Esophagus mucosa (tissue), 1 donor: ENCODE results near the gene CDH12. TPM values are rescaled to one million over a fixed set of nuclear protein-coding genes. Genes with fewer than 3 reads are reported as not detected.
"Not testable (repeated sequence)": the region's sequence is repeated elsewhere in the genome, so short reads cannot be mapped to it uniquely, and the experiment has no call there.

Experiments used
- ATAC-seq: fragments of 200-7000 bp; cut with Tn5 transposase; one replicate; pipeline ENCODE4 v1.9.1; 2020
- total RNA-seq: library from RNA; stranded (reverse); gene quantifications from one replicate; pipeline ENCODE4 v1.2.4, GENCODE V29; 2023
- donor health status: DM: yes; HTN: yes; CAD: no.

Gene CDH12
- total RNA-seq, 1 donor from 2014 or later = not detected

DNA sequence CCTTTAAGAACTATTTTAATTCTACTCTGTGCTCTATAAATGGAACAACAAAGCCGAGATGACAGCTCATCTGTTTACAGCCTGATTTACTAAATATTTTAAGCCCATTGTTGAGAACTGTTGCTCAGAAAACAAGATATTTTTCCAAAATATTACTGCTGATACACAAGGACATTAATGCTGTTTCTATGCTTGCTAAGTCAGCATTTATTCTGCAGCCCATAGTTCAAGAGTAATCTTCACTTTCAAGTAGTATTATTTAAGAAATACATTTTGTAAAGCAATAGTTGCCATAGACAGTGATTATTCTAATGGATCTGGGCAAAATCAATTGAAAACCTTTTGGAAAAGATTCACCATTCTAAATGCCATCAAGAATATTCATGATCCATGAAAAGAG, 208.3 kb downstream of the CDH12 start:
- ATAC-seq = no peak

- no peak for ATAC-seq
These were observed 209.8 kb downstream of the CDH12 start for GRCh38 chr5:22643356-22643755.

DNA sequence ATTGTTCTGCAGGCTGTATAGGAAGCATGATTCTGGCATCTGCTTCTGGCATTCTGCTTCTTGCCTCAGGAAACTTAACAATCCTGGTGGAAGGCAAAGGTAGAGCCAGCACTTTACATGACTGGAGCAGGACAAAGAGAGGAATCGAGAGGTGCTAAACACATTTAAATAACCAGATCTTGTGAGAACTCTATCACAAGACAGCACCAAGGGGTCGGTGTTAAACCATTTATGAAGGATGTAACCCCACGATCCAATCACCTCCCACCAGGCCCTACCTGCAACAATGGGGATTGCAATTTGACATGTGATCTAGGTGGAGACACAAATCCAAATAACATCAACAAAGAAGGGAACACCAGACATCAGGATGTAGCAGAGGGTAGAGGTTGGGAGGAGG, 221.5 kb downstream of the CDH12 start:
- ATAC-seq = no peak

GRCh38 chr5:22627029-22627428, 226.1 kb downstream of the CDH12 start:
- no peak for ATAC-seq

- no peak for ATAC-seq
These were observed 227.7 kb downstream of the CDH12 start for GRCh38 chr5:22625451-22625850.

- no peak for ATAC-seq
These were observed 232.1 kb downstream of the CDH12 start for GRCh38 chr5:22621084-22621483.

GRCh38 chr5:22615964-22616363, 237.2 kb downstream of the CDH12 start:
- ATAC-seq = no peak

DNA sequence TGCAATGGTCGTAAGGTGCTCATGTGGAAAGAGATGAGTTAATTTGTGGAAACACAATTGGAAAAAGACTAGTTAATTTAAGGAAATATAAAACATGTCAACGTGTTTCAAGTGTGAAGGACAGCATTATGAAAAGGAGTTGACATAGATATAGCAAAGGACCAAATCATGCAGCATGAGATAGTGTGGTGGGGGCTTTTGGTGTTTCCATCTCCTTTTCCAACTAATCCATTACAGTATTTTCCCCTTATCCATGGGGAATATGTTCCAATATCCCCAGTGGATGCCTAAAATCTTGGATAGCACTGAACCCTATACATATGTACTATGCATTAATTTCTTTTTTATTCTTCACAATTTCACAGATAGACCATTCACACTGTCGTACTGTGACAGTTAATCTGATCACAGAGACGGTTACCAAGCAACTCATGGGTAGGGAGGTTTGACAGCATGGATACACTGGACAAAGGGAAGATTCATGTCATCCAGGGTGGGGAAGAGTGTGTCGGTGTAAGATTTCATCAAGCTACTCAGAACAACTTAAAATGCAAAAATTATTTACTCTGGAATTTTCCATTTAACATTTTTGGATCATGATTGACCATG, 238.6 kb downstream of the CDH12 start:
- no peak for ATAC-seq

DNA sequence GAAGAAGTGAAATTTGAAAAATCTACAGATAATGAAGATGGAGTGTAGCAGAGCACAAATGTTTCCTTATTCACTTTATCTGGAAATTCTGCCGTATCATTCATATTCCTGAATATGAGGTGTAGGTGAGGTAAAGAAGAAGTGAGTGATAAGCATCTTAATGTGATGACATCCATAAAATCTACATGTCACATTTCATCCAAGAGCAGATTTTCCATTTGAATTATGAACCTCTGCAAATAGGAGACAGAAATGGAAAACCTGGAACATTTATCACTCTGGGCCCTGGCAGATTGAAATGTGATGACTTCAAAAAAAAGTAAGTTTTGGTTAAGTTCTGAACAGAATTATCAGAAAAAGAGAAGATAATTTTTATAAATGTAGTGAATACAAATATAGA, 240.2 kb downstream of the CDH12 start:
- ATAC-seq = no peak

DNA sequence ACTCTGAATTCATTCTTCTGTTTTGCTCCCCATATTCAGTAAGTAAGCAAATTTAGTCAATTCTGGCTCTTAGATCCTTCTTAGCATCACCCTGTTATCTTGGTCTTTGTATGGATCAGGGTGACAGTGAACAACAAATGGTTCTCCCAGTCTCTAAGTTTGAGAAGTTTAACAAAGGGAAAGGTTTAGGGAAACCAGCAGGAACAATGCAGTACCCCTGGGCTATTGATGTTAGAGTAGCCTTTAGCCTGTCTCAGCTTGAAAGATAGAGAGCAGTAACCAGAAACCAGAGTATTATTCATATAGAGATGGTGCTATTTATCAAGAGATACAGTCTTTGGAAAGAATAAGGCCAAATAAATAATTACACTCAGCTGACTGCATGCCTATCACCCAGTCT, 241.8 kb downstream of the CDH12 start:
- no peak for ATAC-seq

- ATAC-seq = not testable (repeated sequence)
These were observed 245.6 kb downstream of the CDH12 start for GRCh38 chr5:22607498-22607897.

DNA sequence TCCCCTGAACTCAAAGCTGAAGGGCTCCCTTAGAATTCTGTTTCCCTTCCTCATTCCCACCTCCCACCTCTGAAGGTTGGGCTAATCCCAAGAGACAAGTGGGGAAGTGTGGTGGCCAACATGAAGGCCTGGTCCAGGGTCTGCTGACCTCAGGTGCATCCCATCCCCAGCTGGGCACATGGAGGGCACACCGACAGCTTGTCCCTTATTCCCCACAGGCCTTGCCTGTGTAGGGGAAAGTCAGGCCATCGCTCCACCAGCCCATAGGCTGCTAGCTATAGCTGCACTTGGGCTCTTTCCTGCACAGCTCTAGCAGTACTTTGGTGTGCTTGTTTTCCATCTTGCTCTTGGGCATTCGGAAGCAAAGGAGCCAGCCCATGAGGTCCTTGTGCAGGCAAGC, 247.7 kb downstream of the CDH12 start:
- ATAC-seq = no peak

DNA sequence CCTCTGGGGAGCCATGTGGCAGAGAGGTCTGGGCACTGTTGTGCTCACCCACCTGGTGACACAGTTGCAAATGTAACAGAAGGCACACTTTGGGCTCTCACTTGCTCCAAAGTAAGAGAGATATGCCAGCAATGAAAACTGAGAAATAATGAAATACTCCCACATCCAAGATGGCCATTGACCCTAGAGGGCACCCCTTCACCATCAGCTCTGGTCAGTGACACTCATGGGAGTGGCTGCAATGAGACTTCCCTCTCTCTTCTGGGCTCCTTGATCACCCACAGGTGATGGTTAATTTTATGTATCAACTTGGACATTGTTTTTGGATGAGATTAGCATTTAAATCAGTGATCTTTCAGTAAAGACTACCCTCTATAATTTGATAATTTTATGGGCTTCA, 248.4 kb downstream of the CDH12 start:
- no peak for ATAC-seq

GRCh38 chr5:22598796-22599195, 254.3 kb downstream of the CDH12 start:
- no peak for ATAC-seq

DNA sequence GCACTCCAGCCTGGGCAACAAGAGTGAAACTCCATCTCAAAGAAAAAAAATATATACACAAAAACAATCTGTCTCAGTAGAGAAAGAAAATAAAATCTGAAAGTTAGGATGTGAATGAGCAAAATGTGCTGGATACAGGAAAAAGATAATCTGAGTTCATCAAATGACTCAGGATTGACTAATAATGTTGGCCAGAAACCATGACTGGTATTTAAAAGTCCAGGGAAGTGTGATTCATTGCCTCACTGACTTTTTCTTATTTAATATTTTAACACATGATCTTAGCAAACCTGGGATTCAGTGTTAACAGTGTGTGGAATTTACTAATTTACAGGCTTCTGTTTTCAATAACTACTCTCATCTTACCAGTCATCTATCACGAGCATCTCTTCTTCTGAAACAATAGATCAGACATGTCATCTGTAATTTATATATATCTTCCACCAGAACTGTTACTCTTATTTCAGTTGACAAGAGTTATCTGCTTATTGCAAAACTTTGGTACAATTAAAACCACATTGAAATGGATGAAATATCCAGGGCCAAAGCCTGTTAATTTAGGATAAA, 256.7 kb downstream of the CDH12 start:
- ATAC-seq = no peak

DNA sequence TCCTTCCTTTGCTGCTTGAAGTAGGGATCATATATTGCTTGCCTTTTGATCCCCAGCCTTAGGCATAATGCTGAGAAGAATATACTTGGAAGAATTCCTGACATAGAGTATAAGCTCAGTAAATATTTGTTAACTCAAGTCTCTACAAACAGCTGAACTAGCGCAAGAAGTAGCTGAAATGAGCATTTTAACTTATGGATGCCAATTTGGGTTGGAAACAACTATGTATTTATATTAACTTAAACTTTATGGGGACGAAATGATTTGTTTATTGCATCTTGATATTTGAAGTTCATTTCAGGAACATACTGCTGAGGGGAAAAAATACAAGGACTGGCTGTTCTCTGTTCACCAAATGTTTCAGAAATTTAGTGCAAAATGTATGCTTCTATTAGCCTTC, 258.7 kb downstream of the CDH12 start:
- no peak for ATAC-seq

GRCh38 chr5:22593592-22593991, 259.6 kb downstream of the CDH12 start:
- ATAC-seq = no peak

DNA sequence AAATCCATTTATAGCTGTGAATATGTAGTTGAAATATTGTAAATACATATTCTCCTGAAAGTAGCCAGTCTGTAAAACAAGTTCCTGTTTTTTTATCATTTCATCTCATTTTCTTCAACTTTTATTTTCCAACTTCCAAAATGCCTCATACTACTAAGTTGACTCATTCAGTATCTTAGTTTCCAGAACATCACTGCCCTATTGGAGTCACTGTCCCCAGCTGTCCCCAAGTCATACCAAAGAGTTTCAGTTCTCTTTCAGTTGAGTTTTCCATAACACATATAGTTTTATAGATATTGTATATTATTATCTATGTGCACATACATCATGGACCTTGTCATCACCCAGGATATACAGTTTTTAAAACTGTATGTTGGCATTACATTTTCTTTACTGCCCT, 261.7 kb downstream of the CDH12 start:
- no peak for ATAC-seq

DNA sequence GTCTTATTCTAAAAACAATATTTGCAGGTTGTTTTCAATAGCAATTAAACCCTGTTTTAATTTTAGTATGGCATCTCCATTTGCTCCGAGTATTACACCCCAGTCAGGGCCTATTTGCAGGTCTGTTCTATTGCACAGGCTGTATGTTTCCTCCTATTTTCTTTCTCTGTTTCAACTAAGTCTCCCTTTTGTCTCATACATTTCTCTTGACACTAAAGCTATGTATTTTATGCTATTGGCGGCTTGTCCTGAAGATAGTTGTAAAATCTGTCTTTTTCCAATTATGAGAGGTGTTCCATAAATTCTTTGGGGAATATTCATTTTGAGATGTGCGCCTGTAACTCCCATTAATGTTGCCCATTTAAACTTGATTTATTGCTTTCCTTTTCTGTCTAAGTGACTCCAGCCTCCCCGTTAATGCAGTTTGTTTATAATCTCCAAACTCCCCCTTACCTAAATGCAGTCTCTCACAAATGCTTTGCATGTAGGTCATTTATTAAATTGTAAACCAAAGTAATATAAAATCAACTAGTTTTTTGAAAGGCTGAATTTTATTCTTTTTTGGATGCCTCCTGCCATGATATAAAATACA, 262.4 kb downstream of the CDH12 start:
- no peak for ATAC-seq

- ATAC-seq = no peak
These were observed 275.4 kb downstream of the CDH12 start for GRCh38 chr5:22577711-22578110.

DNA sequence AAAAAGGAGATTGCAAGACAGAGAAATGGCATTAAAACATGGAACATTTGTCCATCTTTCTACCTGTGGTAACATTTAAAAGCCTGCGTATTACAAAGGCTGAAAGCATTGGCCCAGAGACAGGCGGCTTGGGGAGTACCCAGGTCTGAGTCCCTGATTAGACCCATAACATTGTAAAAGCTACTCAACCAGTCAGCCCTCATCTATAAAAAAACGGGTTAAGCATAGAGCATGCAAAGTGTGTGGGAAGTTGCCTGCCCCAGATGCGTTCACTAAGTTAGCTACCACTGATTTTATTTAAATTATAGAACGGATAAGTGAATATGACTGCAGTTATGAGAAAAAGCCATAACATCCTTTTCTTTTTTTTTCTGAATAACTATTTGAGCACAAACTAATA, 276.1 kb downstream of the CDH12 start:
- no peak for ATAC-seq

GRCh38 chr5:22572941-22573340, 280.2 kb downstream of the CDH12 start:
- no peak for ATAC-seq

DNA sequence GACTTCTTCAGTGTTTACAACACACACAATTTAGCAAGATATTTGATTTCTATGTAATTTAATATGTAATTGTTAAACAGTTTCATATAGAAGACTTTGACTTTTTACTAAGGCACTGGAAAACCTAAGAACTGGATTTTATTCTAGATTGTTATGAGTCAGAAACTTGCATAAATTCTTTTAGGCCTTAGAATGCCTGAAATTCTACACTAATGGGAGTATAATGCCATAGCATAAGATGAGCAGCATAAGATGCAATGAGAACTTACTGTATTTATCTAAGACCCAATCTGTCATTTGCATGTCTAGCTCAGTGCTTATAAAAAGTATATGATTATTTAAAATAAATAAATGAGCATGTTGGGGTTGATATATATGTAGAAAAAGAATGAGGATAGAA, 285.2 kb downstream of the CDH12 start:
- ATAC-seq = no peak

DNA sequence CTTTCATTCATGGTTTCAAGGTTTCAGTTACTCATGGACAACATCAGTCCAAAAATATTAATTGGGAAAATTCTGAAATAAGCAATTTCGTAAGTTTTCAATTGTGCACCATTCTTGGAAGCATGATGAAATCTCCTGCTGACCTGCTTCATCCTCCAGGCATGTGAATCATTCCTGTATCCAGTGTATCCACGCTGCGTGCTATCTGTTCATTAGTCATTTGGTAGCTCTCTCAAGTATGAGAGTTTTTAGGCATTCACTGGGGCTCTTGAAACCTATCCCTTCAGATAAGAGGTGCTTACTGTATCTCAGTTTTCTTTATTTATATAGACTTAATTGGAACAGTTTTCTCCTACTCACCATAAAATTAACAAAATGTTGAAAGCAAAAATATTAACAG, 293.0 kb downstream of the CDH12 start:
- ATAC-seq = no peak

DNA sequence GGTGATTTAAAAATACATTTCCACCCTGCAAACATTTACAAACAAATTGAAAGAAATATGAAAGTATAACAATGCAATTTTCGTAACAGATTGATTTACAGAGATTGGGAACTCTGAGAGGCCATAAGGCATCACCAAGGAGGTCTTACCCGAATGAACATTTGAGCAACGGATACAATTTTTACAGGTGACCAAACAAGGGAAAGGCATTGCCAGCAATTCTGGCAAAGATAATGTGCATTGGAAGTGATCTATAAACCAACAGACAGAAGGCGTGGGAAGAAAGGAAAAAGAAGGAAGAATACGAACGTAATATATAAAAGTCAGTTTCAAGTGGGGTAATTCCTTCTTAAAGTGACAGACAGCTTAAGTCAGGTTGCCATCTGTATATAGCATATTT, 295.9 kb downstream of the CDH12 start:
- ATAC-seq = no peak
